Tibial nerve (tissue), 4 donors: ENCODE measurements around the gene PRKAG2.

ENCODE experiments used
- EP300 ChIP-seq, 2 donors: sonication (generic); formaldehyde crosslinking; IDR thresholded peaks; one replicate each; pipeline ENCODE4 v1.6.1; 2017; ENCODE audit warnings: antibody characterized with exemption in 2 of 2, mild to moderate bottlenecking in 1 of 2
- TF ChIP-seq, protein P1 (sequence below), 5 experiments: fragments of 200-600 bp in 3 of 5; fragments of 450-650 bp in 2 of 5; sonication (generic) in 3 of 5; IDR thresholded peaks; one replicate each; pipeline ENCODE4 v1.5.1; 2016 to 2019; ENCODE audit warnings: antibody characterized with exemption in 5 of 5, mild to moderate bottlenecking in 3 of 5, moderate library complexity in 2 of 5

DNA sequence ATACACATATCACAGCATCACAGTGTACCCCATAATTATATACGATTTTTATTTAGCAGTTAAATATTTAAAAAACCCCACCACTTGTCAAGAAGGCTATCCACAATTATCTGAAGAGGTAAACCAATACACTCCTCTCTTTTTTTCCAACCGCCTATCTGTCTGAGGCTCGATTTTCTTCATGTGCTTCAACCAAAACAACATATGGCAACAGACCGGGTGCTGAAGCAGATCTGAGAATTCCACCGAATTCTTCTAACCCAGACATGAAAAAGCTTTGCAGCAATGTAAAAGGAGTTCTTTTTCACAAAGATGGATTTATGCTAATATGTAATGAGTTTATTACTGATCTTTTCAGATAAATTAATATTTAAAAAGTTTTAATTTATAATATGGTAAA is 224.8 kb downstream of the PRKAG2 start:
- TF ChIP-seq, protein P1, sequence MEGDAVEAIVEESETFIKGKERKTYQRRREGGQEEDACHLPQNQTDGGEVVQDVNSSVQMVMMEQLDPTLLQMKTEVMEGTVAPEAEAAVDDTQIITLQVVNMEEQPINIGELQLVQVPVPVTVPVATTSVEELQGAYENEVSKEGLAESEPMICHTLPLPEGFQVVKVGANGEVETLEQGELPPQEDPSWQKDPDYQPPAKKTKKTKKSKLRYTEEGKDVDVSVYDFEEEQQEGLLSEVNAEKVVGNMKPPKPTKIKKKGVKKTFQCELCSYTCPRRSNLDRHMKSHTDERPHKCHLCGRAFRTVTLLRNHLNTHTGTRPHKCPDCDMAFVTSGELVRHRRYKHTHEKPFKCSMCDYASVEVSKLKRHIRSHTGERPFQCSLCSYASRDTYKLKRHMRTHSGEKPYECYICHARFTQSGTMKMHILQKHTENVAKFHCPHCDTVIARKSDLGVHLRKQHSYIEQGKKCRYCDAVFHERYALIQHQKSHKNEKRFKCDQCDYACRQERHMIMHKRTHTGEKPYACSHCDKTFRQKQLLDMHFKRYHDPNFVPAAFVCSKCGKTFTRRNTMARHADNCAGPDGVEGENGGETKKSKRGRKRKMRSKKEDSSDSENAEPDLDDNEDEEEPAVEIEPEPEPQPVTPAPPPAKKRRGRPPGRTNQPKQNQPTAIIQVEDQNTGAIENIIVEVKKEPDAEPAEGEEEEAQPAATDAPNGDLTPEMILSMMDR (IDR thresholded peaks at IDR 0.05), result no peak
- TF ChIP-seq EP300 (IDR thresholded peaks at IDR 0.05), result no peak
